HepG2 (cell line): ENCODE measurements around the gene RCOR3. TPM values are rescaled to one million over a fixed set of nuclear protein-coding genes. Genes with fewer than 3 reads are reported as not detected.

Experiments used
- ATAC-seq: fragments of 200-7000 bp; cut with Tn5 transposase; 3 replicates; pipeline ENCODE4 v1.9.1; 2020; ENCODE audit warnings: mild to moderate bottlenecking, moderate library complexity
- BruUV-seq: library from RNA; stranded (reverse); fragments of 400-500 nt; replicated peaks from 2 replicates; lab custom pipeline; 2021; lab: Mats Ljungman, UMichigan
- CTCF ChIA-PET: fragments of 300-600 bp; formaldehyde crosslinking; extraction: SDS; loops from one replicate; lab custom pipeline; 2021; ENCODE audit warnings: low total read pairs, inconsistent platforms, low intra/inter-chr PET ratio; lab: Yijun Ruan, JAX
- POLR2A ChIA-PET: fragments of 350-600 bp; sonication (Branson Sonifier 250); formaldehyde crosslinking; loops from one replicate; lab custom pipeline; 2020; ENCODE audit warnings: antibody characterized with exemption, inconsistent platforms; lab: Yijun Ruan, JAX
- DNase-seq: peaks from one replicate; pipeline ENCODE4 v3.0.0-alpha.2; 2015; ENCODE audit warnings: low spot score
- FAIRE-seq: peaks from 3 replicates; lab custom pipeline; 2011; peaks lifted over from hg19 to GRCh38; lab: Jason Lieb, UNC
- H2AFZ ChIP-seq: one replicate; pipeline ENCODE4 v1.6.1; 2011; ENCODE audit warnings: low read length, inconsistent platforms
- H3K27ac ChIP-seq: fragments of 300-600 bp; 3 replicates; pipeline ENCODE4 v1.8.0; 2011; ENCODE audit warnings: mixed run types, mild to moderate bottlenecking, mixed read lengths, low read length, inconsistent platforms; ENCODE audit not compliant: insufficient read depth; ENCODE audit errors: extremely low read length
- H3K27me3 ChIP-seq, 2 experiments: fragments of 200-600 bp in 1 of 2; 2 replicates in 1 of 2; 3 replicates in 1 of 2; pipeline versions ENCODE4 v1.6.0 to v1.8.0; 2011; ENCODE audit warnings: low read length in 2 of 2, mild to moderate bottlenecking in 2 of 2, moderate library complexity in 2 of 2, inconsistent platforms in 1 of 2; ENCODE audit not compliant: insufficient read depth in 2 of 2, control insufficient read depth in 1 of 2
- H3K36me3 ChIP-seq, 2 experiments: fragments of 200-600 bp in 1 of 2; replicated peaks in 1 of 2; 2 replicates in 1 of 2; 3 replicates in 1 of 2; pipeline versions ENCODE4 v1.5.1 to v1.8.0; 2011; ENCODE audit warnings: low read length in 2 of 2, inconsistent platforms in 1 of 2; ENCODE audit not compliant: insufficient read depth in 2 of 2, control insufficient read depth in 1 of 2
- H3K4me1 ChIP-seq: 2 replicates; pipeline ENCODE4 v1.5.1; 2012; ENCODE audit warnings: low read length, inconsistent platforms; ENCODE audit not compliant: insufficient read depth
- H3K4me2 ChIP-seq: 2 replicates; pipeline ENCODE4 v1.6.0; 2011; ENCODE audit warnings: low read depth, low read length, inconsistent platforms
- H3K4me3 ChIP-seq, 3 experiments: fragments of 200-600 bp in 1 of 3; sonication (generic), shearing (Covaris generic) in 1 of 3; replicated peaks in 1 of 3; 2 replicates each; pipeline ENCODE4 v1.5.1; 2011 to 2016; ENCODE audit warnings: low read length in 3 of 3, inconsistent platforms in 2 of 3, low read depth in 2 of 3, mild to moderate bottlenecking in 2 of 3, control low read depth in 1 of 3, mixed read lengths in 1 of 3; ENCODE audit not compliant: insufficient read depth in 1 of 3
- H3K79me2 ChIP-seq: one replicate; pipeline ENCODE4 v1.6.1; 2011; ENCODE audit warnings: low read length, inconsistent platforms; ENCODE audit not compliant: insufficient read depth
- H3K9ac ChIP-seq: 2 replicates; pipeline ENCODE4 v1.6.0; 2011; ENCODE audit warnings: mild to moderate bottlenecking, low read depth, low read length, inconsistent platforms; ENCODE audit not compliant: insufficient read depth
- H3K9me3 ChIP-seq: 2 replicates; pipeline ENCODE4 v1.5.1; 2012; ENCODE audit warnings: mild to moderate bottlenecking, low read length
- H4K20me1 ChIP-seq: 2 replicates; pipeline ENCODE4 v1.6.0; 2011; ENCODE audit warnings: inconsistent platforms, mild to moderate bottlenecking, low read length, moderate library complexity; ENCODE audit not compliant: insufficient read depth
- AGO1 ChIP-seq: fragments of 200-400 bp; formaldehyde crosslinking; IDR thresholded peaks from 2 replicates; pipeline ENCODE4 v1.6.1; 2017; ENCODE audit warnings: mild to moderate bottlenecking, low read depth, low read length, moderate library complexity; ENCODE audit not compliant: poor library complexity, severe bottlenecking
- AKNA ChIP-seq: sonication (generic); formaldehyde crosslinking; IDR thresholded peaks from 2 replicates; pipeline ENCODE4 v1.4.0; 2020; ENCODE audit warnings: missing genetic modification reagents, borderline replicate concordance
- CBX2 ChIP-seq, 2 experiments: fragments of 200-600 bp in 1 of 2; sonication (generic); formaldehyde crosslinking in 1 of 2; IDR thresholded peaks; 2 replicates each; pipeline versions ENCODE4 v1.7.0 to v1.8.1; 2018 to 2022; ENCODE audit warnings: low read depth in 2 of 2, low read length in 1 of 2, mild to moderate bottlenecking in 1 of 2, missing genetic modification reagents in 1 of 2
- DMAP1 ChIP-seq: IDR thresholded peaks from 2 replicates; pipeline ENCODE4 v1.6.1; 2016
- GATA4 ChIP-seq: sonication (generic); IDR thresholded peaks from 2 replicates; pipeline ENCODE4 v1.6.1; 2016; ENCODE audit warnings: antibody characterized with exemption, low read depth, borderline replicate concordance
- GFI1 ChIP-seq: sonication (generic); formaldehyde crosslinking; IDR thresholded peaks from 2 replicates; pipeline ENCODE4 v1.5.0; 2020; ENCODE audit warnings: missing genetic modification reagents, mild to moderate bottlenecking, borderline replicate concordance
- HNRNPK ChIP-seq: fragments of 200-400 bp; formaldehyde crosslinking; IDR thresholded peaks from 2 replicates; pipeline ENCODE4 v1.6.1; 2018; ENCODE audit warnings: low read length, low read depth, moderate library complexity, mild to moderate bottlenecking; ENCODE audit not compliant: poor library complexity, severe bottlenecking
- NFKB2 ChIP-seq: sonication (generic); formaldehyde crosslinking; IDR thresholded peaks from 2 replicates; pipeline ENCODE4 v1.4.0; 2020; ENCODE audit warnings: missing genetic modification reagents, borderline replicate concordance
- POLR2AphosphoS5 ChIP-seq: IDR thresholded peaks from 2 replicates; pipeline ENCODE4 v1.6.1; 2012; ENCODE audit warnings: low read depth, low read length
- RARA ChIP-seq: IDR thresholded peaks from 2 replicates; pipeline ENCODE4 v1.6.1; 2016; ENCODE audit warnings: missing genetic modification reagents, missing compliant biosample characterization
- SP1 ChIP-seq, 2 experiments: fragments of 450-650 bp in 1 of 2; sonication (generic) in 1 of 2; formaldehyde crosslinking in 1 of 2; IDR thresholded peaks; 2 replicates each; pipeline versions ENCODE4 v1.4.0 to v1.6.1; 2016 to 2020; ENCODE audit warnings: missing genetic modification reagents in 1 of 2
- TIGD3 ChIP-seq: sonication (generic); formaldehyde crosslinking; IDR thresholded peaks from 2 replicates; pipeline ENCODE4 v1.5.1; 2020; ENCODE audit warnings: mild to moderate bottlenecking, missing genetic modification reagents, borderline replicate concordance
- ZNF251 ChIP-seq: sonication (generic); formaldehyde crosslinking; IDR thresholded peaks from 2 replicates; pipeline ENCODE4 v1.9.0; 2021; ENCODE audit warnings: mild to moderate bottlenecking, missing genetic modification reagents
- ZNF296 ChIP-seq: sonication (generic); formaldehyde crosslinking; conservative IDR thresholded peaks from 2 replicates; pipeline ENCODE4 v1.5.0; 2020; ENCODE audit warnings: mild to moderate bottlenecking, missing genetic modification reagents
- in situ Hi-C: cut with HindIII; loops from 2 replicates; pipeline ENCODE4 v1.10.0; 2017; ENCODE audit warnings: low pct_unique_long_range_greater_than_20kb; ENCODE audit not compliant: extremely low pct_ligation_motif_present
- intact Hi-C: fragments of 100-400 bp; cut with micrococcal nuclease; formaldehyde crosslinking; loops from one replicate; pipeline ENCODE4 v1.10.0; 2022; ENCODE audit not compliant: unreplicated experiment
- polyA plus RNA-seq, 8 experiments: library from polyadenylated mRNA; depleted of rRNA in 3 of 8; stranded (reverse) in 7 of 8; unstranded in 1 of 8; fragments of >200 nt; fragmentation: Illumina TruSeq in 4 of 8; extraction: Trizol in 4 of 8; gene quantifications; 2 replicates each; pipeline versions ENCODE4 v1.2.1 to v1.2.3, GENCODE V29; 2011 to 2016; ENCODE audit warnings: low read depth in 4 of 8, missing spikeins in 1 of 8, mixed read lengths in 1 of 8; ENCODE audit not compliant: insufficient read depth in 1 of 8
- total RNA-seq, 5 experiments: library from RNA; depleted of rRNA; stranded (reverse); fragments of >200 nt; fragmentation: Illumina TruSeq; extraction: Trizol; gene quantifications; 2 replicates each; pipeline ENCODE4 v1.2.3, GENCODE V29; 2016; ENCODE audit warnings: low read depth in 1 of 5

The RCOR3 gene
- total and polyA plus RNA-seq, 2 of the 13 experiments (the other 11 are each of a cell fraction or from before 2014, with no cell fraction given), result 16.8 to 31.6 TPM

- Histone ChIP-seq H3K27ac (no peak overlapping the region), H3K9ac (no peak overlapping the region), H2AFZ (no peak overlapping the region), H3K27me3 (no peaks in the 10 kb centered on the region), H3K79me2 (no peaks in the 10 kb centered on the region), H4K20me1 (no peaks in the 10 kb centered on the region), H3K4me2 (no peak overlapping the region), H3K4me1 (no peaks in the 10 kb centered on the region), H3K4me3 (no peak overlapping the region), H3K9me3 (no peaks in the 10 kb centered on the region), H3K36me3 (peaks cover 5 to 35% of the 10 kb centered on the region in 2 experiments; a peak in 4 of 5 replicates)
- DNase-seq (no peak), ATAC-seq (no peak), FAIRE-seq (no peak)
- BruUV-seq, result no TSS peak
- intact Hi-C loops, result no loop called here
- TF ChIP-seq TIGD3 (no peak), RARA (CRISPR knock-in tag) (no peak), AKNA (CRISPR knock-in tag) (no peak), NFKB2 (CRISPR knock-in tag) (no peak), ZNF251 (no peak), GFI1 (CRISPR knock-in tag) (no peak), POLR2AphosphoS5 (no peak), HNRNPK (no peak), DMAP1 (CRISPR knock-in tag) (no peak), SP1 (IDR thresholded peaks at IDR 0.05) (no peak), SP1 (CRISPR knock-in tag; IDR thresholded peaks at IDR 0.05) (no peak), ZNF296 (CRISPR knock-in tag) (no peak), CBX2 (IDR thresholded peaks at IDR 0.05; ENCODE audit: low read depth, low read length) (no peak), CBX2 (CRISPR knock-in tag; IDR thresholded peaks at IDR 0.05; ENCODE audit: low read depth) (no peak), GATA4 (no peak), AGO1 (no peak)
- ChIA-PET POLR2A (no interaction called here), CTCF (no interaction called here)
- in situ Hi-C loops, result no loop called here
Observed at GRCh38 chr1:211282023-211282373, 22.8 kb downstream of the RCOR3 start.
